ENCODE data around the gene TMEM82. TPM values are rescaled to one million over a fixed set of nuclear protein-coding genes. Genes with fewer than 3 reads are reported as not detected.
A peak's percentile ranks its signal among the peaks of the same experiment; 100 is the strongest.

The TMEM82 gene
- total RNA-seq, 1 donor from 2014 or later: 1.1 TPM

GRCh38 chr1:15750924-15751323, 8.6 kb downstream of the TMEM82 start:
- TF ChIP-seq CTCF (conservative IDR thresholded peaks at IDR 0.05): no peak
- no peak overlapping the region for H3K27ac Mint-ChIP-seq
- H3K9me3 Mint-ChIP-seq: no peaks in the 10 kb centered on the region
- DNase-seq (ENCODE audit: extremely low spot score, unreplicated experiment): no peak
- no peaks in the 10 kb centered on the region for H3K36me3 Mint-ChIP-seq
- no peaks in the 10 kb centered on the region for H3K27me3 Mint-ChIP-seq
- peaks cover 6% of the 10 kb centered on the region for H3K4me1 Mint-ChIP-seq (ENCODE audit: unreplicated experiment)
- no peak overlapping the region for H3K4me3 Mint-ChIP-seq

GRCh38 chr1:15751717-15752116, 9.4 kb downstream of the TMEM82 start:
- Mint-ChIP-seq H3K4me3 (no peak overlapping the region), H3K27ac (peak overlapping the region; percentile 68), H3K9me3 (no peaks in the 10 kb centered on the region), H3K27me3 (no peaks in the 10 kb centered on the region), H3K4me1 (ENCODE audit: unreplicated experiment) (peaks cover 11% of the 10 kb centered on the region), H3K36me3 (no peaks in the 10 kb centered on the region)
- DNase-seq (ENCODE audit: extremely low spot score, unreplicated experiment): no peak
- no peak for TF ChIP-seq CTCF (conservative IDR thresholded peaks at IDR 0.05)

- H3K9me3 Mint-ChIP-seq: no peaks in the 10 kb centered on the region
- no peak for DNase-seq (ENCODE audit: extremely low spot score, unreplicated experiment)
- H3K36me3 Mint-ChIP-seq: no peaks in the 10 kb centered on the region
- no peak overlapping the region for H3K4me3 Mint-ChIP-seq
- no peaks in the 10 kb centered on the region for H3K27me3 Mint-ChIP-seq
- no peak for TF ChIP-seq CTCF (conservative IDR thresholded peaks at IDR 0.05)
- peak overlapping the region; percentile 81 for H3K27ac Mint-ChIP-seq
- H3K4me1 Mint-ChIP-seq (ENCODE audit: unreplicated experiment): peaks cover 15% of the 10 kb centered on the region
These were observed 11.5 kb downstream of the TMEM82 start for GRCh38 chr1:15753776-15754175.

DNA sequence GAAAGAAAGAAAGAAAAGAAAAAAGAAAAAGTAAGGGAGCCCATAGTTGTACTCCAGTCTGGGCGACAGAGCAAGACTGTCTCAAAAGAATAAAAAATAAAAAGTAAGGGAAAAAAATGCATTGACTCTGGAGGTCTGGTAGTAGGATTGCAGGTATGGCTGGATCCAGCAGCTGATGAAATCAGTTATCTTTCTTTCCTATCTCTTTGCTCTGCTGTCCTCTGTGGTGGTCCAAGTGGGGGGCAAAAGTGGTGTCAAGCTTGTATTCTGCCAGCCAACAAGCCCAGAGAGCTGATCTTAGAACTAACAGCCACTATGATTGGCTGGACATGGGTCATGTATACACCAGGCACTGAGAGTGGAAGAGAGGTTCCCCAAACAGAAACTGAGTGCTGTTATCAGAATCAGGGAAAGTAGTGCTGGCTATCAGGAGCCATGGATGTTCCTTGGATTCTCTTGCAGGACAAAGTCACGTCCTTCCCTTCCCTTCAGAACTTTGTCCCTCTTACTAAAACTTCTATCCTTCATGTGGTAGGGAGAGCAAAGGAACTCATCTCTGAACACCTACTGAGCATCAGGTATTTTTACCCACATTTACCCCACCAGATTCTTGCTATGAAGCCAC, 12.8 kb downstream of the TMEM82 start:
- Mint-ChIP-seq H3K36me3 (no peaks in the 10 kb centered on the region), H3K9me3 (no peaks in the 10 kb centered on the region), H3K27ac (peak overlapping the region; percentile 59), H3K4me3 (no peak overlapping the region), H3K27me3 (no peaks in the 10 kb centered on the region), H3K4me1 (ENCODE audit: unreplicated experiment) (peaks cover 15% of the 10 kb centered on the region)
- no peak for TF ChIP-seq CTCF (conservative IDR thresholded peaks at IDR 0.05)
- DNase-seq (ENCODE audit: extremely low spot score, unreplicated experiment): no peak

DNA sequence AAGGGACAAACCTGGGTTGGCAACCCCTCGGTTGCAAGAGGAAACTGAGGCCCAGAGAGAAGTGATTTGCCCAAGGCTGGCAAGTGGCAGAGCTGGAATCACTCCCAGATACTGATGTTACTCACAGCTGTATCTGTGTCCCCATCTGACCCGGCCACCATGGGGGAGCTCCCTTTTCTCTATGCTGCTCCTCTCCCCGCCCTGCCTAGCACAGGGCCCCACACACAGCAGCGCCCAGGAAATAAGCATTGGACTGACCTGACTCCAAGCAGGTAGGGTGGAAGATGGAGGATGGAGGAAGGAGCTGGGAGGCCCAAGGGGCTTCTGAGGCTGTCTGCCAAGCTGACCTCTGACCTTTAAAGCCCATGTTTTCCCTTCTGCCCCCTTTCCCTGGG, 13.3 kb downstream of the TMEM82 start:
- TF ChIP-seq CTCF (conservative IDR thresholded peaks at IDR 0.05): no peak
- H3K4me3 Mint-ChIP-seq: no peak overlapping the region
- no peaks in the 10 kb centered on the region for H3K9me3 Mint-ChIP-seq
- H3K36me3 Mint-ChIP-seq: no peaks in the 10 kb centered on the region
- peaks cover 17% of the 10 kb centered on the region for H3K4me1 Mint-ChIP-seq (ENCODE audit: unreplicated experiment)
- H3K27ac Mint-ChIP-seq: peak overlapping the region; percentile 59
- no peaks in the 10 kb centered on the region for H3K27me3 Mint-ChIP-seq
- DNase-seq (ENCODE audit: extremely low spot score, unreplicated experiment): no peak
